GM18909 (cell line): ENCODE results near the gene HLA-DRA.
"Not testable (repeated sequence)": the region's sequence is repeated elsewhere in the genome, so short reads cannot be mapped to it uniquely, and the experiment has no call there.

Source experiments
- ATAC-seq: cut with Tn5 transposase; IDR thresholded peaks from one replicate; pipeline ENCODE4 v1.9.1; 2021; ENCODE audit warnings: mild to moderate bottlenecking; ENCODE audit not compliant: unreplicated experiment, poor library complexity

Gene HLA-DRA

DNA sequence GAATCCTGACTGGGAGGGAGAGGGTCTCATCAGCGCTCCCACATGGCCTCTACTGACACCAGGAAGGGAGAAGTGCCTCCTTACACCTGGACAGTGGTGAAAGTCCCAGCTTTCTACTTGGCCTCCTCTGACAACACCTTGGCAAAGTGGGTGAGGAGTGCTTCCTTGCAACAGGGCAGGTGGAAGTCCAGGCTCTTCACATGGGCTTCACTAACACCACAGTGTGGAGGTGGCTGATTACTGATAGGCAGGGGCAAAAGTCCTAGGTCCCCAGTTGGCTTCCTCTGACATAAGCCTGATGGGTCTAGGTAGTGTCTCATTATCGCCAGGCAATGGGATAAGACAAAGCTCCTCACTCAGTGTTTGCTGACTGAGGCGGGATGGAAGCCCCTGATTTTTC is 9.5 kb upstream of the HLA-DRA start:
- ATAC-seq: no peak

DNA sequence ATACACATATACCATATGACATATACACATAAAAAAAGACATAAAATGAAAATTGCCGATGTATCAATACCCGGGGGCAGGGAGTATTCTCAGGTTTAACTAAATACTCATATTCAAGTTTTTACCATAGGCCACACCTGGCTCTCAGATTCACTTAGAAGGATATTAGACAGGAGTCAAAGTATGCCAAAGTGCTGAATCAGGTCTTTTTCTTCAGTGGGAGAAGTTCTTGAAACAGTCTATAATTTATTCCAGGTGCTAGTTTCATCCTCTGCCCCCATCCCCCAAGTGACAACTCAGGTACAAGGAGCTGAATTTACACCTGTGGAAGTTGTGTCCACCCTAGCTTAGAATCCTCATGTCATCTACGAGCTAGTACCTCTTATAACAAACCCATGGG is 8.5 kb upstream of the HLA-DRA start:
- ATAC-seq: no peak

DNA sequence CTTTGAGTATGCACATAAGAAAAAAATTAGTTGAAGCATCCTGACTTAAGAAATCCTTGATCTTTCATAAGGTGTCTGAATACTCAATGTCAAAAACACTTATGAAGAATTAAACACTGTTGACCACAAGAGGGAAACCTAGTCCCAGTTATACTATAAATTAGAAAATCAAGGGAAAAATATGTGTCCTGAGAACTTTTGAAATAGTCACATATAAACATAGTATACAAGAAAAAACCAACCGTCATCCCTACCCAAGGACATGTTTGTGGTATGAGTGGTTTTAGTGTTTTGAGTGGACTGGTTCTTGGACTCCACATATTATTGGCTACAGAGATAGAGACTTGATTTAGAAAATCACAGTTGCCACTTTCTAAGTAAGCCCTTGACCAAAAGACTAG is 7.6 kb upstream of the HLA-DRA start:
- no peak for ATAC-seq

DNA sequence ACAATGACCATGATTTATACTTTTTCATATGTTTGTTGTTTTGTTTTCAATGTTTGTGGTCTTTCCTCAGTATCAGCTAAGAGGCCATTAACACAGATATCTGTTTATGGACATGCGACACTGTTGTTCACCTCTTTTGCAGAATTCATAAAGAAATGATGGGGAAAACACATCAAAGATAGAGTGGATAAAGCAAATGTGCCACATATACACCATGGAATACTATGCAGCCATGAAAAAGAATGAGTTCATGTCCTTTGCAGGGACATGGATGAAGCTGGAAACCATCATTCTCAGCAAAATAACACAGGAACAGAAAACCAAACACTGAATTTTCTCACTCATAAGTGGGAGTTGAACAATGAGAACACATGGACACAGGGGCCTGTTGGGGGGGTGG is 5.7 kb upstream of the HLA-DRA start:
- not testable (repeated sequence) for ATAC-seq

DNA sequence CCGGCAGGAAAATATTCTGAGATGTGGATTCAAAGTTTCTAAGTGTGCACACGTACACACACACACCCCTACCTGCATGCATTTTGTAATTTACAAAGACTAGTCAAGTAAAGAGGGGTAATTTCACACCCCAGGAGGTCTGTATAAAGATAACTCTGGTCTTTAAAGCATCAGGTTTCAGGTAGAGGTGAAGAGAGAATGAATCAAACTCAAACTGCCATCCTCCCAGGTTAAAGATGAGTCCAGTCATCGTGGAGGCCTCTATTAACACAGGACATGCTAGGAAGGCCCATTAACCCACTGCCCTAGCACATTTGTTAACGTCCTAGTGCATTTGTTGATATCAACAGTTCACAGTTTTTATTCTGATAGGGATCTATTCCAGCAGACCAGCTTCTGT is 3.5 kb upstream of the HLA-DRA start:
- ATAC-seq: no peak

- peak; percentile 74 for ATAC-seq
These were observed 2.5 kb upstream of the HLA-DRA start for GRCh38 chr6:32436995-32437836.

DNA sequence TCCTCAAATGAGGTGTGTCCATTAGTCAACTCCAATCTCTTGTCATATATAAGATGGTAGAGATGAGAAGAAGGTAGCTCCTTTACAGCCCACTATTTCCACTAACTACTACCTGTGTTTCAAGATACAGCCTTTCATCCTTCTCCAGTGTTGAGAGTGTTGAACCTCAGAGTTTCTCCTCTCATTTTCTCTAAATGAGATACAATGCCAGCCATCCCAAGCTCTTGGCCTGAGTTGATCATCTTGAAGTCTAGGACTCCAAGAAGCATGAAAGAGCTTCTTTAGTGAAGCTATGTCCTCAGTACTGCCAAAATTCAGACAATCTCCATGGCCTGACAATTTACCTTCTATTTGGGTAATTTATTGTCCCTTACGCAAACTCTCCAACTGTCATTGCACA is 548 bp upstream of the HLA-DRA start:
- no peak for ATAC-seq

DNA sequence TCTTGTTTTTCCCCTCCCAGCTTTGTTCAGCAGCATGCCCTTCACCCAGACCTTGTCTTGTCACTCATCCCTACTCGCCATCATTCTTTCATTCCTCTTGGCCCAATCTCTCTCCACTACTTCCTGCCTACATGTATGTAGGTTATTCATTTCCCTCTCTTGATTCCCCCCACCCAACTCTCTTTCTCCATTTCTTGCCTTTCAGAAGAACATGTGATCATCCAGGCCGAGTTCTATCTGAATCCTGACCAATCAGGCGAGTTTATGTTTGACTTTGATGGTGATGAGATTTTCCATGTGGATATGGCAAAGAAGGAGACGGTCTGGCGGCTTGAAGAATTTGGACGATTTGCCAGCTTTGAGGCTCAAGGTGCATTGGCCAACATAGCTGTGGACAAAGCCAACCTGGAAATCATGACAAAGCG is 2.6 kb downstream of the HLA-DRA start:
- no peak for ATAC-seq

DNA sequence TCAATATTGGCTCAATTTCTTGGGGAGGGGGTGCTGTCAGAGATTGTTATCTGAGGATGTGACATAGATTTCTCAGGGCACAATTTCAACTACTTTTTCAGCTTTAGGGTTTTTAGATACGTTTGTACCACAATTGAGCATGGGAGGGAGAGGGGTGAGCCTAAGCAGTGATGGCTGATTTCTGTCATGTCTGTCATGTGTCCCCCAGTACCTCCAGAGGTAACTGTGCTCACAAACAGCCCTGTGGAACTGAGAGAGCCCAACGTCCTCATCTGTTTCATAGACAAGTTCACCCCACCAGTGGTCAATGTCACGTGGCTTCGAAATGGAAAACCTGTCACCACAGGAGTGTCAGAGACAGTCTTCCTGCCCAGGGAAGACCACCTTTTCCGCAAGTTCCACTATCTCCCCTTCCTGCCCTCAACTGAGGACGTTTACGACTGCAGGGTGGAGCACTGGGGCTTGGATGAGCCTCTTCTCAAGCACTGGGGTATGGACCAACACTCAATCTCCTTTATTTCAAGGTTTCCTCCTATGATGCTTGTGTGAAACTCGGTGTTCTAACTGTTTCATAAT is 3.4 kb downstream of the HLA-DRA start:
- no peak for ATAC-seq

GRCh38 chr6:32444433-32444832 is 4.7 kb downstream of the HLA-DRA start:
- no peak for ATAC-seq

DNA sequence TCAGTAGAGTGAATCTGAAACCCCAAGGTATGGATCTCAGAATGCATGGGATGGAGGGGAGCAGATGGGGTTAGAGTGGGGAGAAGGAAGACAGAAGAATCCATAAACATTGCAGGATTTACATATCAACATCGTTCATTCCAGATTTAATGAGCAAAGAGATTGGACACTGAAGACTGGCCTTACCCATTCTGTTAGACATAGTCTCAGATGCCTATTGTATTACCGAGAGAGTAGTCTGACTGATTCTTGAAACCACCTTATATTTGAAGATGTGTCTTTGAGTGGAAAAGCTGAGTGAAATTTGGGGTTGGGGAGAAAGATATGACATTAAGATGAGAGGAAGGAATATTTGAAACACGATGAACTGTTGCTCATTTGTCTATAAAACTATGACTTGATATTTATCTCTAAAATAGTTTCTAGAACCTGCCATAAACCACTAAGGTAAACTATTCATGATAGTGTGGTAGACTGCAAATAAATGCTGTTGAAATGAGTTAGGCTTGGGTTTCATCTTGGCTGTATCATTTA is 5.7 kb downstream of the HLA-DRA start:
- ATAC-seq: no peak

- no peak for ATAC-seq
These were observed 8.2 kb downstream of the HLA-DRA start for GRCh38 chr6:32447932-32448331.

DNA sequence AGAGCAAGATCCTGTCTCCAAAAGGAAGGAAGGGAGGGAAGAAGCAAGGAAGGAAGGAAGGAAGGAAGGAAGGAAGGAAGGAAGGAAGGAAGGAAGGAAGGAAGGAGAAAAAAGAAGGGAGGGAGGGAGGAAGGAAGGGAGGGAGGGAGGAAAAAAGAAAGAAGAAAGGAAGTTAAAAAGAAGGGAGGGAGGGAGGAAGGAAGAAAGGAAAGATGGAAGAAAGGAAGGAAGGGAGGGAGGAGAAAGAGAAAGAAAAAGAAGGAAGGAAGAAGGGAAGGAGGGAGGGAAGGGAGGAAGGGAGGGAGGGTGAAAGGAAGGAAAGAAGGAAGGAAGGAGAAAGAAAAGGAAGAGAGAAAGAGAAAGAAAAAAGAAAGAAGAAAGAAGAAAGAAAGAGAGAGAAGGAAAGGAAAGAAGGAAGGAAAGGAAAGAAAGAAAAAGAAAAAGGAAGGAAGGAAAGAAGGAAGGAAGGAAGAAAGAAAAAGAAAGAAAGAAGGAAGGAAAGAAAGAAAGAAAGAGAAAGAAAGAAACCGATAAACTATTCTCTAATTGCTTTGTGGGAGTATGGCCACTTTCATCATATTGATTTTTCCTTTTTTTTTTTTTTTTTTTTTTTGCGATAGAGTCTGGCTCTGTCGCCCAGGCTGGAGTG is 9.5 kb downstream of the HLA-DRA start:
- no peak for ATAC-seq

DNA sequence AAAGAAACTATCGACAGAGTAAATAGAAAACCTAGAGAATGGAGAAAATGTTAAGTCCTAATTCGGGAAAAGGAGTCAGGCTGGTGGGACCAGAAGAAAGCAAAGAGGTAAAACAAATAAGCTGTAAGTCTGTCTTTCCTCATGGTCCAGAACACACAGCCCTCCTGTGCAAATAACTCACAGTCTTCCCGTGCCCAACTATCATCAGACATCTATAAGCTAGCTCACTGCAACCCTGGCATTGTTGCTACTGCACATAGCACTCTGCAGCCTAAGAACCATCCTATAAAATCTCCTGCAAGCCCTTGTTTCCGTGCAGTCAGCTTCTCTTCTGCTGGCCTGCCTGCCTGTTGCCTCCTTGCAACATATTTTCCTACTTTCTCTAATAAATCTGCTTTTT is 17.4 kb downstream of the HLA-DRA start:
- ATAC-seq: no peak

DNA sequence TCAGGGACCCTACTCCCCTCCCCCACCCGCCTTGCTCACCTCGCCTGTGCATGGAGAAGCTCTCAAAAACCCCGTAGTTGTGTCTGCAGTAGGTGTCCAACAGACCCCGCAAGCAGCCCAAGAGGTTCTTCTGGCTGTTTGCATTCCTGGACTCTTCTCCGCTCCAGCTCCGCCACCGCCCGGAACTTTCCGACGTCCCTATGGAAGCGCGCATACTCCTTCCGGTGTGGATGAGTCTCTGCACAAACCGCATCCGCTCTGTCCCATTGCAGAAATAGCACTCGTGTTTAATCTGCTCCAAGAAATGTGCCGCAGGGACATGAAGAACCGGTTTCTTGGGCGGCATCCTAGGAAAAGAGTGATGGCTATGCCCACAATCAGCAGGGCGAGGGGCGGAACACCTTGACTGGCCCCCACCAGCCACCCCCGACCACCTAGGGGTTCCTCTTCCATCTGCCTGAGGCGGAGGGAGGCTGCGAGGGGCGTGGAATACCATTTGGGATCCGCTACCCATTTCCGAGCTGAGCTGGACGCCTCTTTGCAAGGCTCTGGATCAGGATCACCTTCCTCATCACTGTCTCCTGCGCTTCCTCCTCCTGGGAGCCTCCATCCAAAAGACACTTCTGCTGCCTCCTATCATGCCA is 20.2 kb downstream of the HLA-DRA start:
- ATAC-seq: no peak

- no peak for ATAC-seq
These were observed 20.8 kb downstream of the HLA-DRA start for GRCh38 chr6:32460528-32460927.

DNA sequence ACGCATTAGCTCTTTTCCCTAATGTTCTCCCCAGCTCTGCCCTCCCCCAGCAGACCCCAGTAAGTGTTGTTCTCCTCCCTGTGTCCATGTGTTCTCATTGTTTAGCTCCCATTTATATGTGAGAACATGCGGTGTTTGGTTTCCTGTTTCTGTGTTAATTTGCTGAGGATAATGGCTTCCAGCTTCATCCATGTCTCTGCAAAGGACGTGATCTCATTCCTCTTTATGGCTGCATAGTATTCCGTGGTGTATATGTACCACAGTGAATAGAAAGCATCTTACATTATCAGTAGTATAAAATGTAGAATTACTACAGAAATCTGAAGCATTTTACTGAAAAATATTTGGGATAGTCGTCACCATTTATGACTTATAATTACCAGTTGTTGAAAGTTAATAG is 21.8 kb downstream of the HLA-DRA start:
- no peak for ATAC-seq

- ATAC-seq: peak; percentile 48
These were observed 22.9 kb downstream of the HLA-DRA start for GRCh38 chr6:32462609-32463008.

DNA sequence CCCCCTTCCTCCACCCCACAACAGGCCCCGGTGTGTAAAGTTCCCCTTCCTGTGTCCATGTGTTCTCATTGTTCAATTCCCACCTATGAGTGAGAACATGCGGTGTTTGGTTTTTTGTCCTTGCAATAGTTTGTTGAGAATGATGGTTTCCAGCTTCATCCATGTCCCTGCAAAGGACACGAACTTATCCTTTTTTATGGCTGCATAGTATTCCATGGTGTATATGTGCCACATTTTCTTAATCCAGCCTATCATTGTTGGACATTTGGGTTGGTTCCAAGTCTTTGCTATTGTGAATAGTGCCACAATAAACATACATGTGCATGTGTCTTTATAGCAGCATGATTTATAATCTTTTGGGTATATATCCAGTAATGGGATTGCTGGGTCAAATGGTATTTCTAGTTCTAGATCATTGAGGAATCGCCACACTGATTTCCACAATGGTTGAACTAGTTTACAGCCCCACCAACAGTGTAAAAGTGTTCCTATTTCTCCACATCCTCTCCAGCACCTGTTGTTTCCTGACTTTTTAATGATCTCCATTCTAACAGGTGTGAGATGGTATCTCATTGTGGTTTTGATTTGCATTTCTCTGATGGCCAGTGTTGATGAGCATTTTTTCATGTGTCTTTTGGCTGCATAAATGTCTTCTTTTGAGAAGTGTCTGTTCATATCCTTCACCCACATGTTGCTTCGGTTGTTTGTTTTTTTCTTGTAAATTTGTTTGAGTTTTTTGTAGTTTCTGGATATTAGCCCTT is 28.2 kb downstream of the HLA-DRA start:
- ATAC-seq: not testable (repeated sequence)

GRCh38 chr6:32472781-32473375 is 33.2 kb downstream of the HLA-DRA start:
- ATAC-seq: no peak
